Activated T-helper 1 cell treated with anti-CD3 and anti-CD28 coated beads, Interleukin-12 subunit alpha, Interleukin-12 subunit beta, Interleukin-2, Interleukin-4 antibody, amounts not matched to agents 30 ng/mL and 10 ng/mL and 1 ng/mL, durations not matched to agents 14 hours and 24 hours and 36 hours (primary cell): ENCODE results near the gene MUC2. TPM values are rescaled to one million over a fixed set of nuclear protein-coding genes. Genes with fewer than 3 reads are reported as not detected.

Source experiments
- DNase-seq: peaks from one replicate; pipeline ENCODE4 v3.0.0; 2021; ENCODE audit warnings: low spot score
- H3K27ac Mint-ChIP-seq: one replicate; pipeline ENCODE4 v1.8.0; 2021; ENCODE audit warnings: mild to moderate bottlenecking, mixed read lengths
- H3K27me3 Mint-ChIP-seq: one replicate; pipeline ENCODE4 v1.8.0; 2022; ENCODE audit warnings: mild to moderate bottlenecking, moderate library complexity, mixed read lengths; ENCODE audit not compliant: insufficient read depth
- H3K36me3 Mint-ChIP-seq: one replicate; pipeline ENCODE4 v1.8.0; 2021; ENCODE audit warnings: low read depth, mixed read lengths
- H3K4me1 Mint-ChIP-seq: one replicate; pipeline ENCODE4 v1.8.0; 2021; ENCODE audit warnings: low read depth, mixed read lengths
- H3K4me3 Mint-ChIP-seq: one replicate; pipeline ENCODE4 v1.8.0; 2021; ENCODE audit warnings: mild to moderate bottlenecking, moderate library complexity, mixed read lengths
- H3K9me3 Mint-ChIP-seq: one replicate; pipeline ENCODE4 v1.8.0; 2021; ENCODE audit warnings: mixed read lengths
- intact Hi-C: fragments of 100-400 bp; cut with micrococcal nuclease; formaldehyde crosslinking; loops from one replicate; pipeline ENCODE4 v1.15.1; 2024
- total RNA-seq: library from RNA; stranded (reverse); gene quantifications from 2 replicates; pipeline ENCODE4 v1.2.3, GENCODE V29; 2022

MUC2 gene
- total RNA-seq, 1 donor from 2014 or later: not detected

DNA sequence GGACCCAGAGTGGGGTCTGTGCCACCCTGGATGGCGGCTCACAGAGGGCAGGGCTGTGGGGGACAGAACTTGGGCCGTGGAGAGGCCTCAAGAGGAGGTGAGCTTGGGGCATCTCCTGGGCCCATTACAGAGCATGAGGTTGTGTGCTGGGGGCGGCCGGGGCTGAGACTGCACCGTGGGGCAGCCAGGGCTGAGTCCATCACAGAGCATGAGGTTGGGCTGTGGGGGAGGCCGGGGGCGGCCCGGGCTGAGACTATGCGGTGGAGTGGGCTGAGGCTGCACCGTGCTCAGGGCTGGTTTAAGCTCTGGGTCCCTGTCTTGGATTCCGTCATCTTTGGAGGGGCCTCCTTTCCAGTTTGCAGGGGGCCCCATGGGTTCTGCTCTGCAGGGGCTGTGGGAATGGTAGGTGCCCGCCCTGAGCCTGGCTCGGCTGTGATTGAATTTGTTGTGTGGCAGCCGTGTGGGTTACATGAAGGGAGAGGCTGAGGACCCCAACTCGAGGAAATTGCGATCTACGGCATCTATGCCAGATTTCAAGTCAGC, 45.0 kb downstream of the MUC2 start:
- DNase-seq: no peak
- H3K36me3 Mint-ChIP-seq: no peaks in the 10 kb centered on the region
- H3K9me3 Mint-ChIP-seq: peaks cover 7% of the 10 kb centered on the region
- no peaks in the 10 kb centered on the region for H3K27me3 Mint-ChIP-seq
- intact Hi-C loops: loop anchor here (10.0 kb wide), 1 partner anchor 395 kb away; no protein-coding TSS in a partner anchor
- H3K4me1 Mint-ChIP-seq: no peaks in the 10 kb centered on the region
- H3K27ac Mint-ChIP-seq: no peak overlapping the region
- no peak overlapping the region for H3K4me3 Mint-ChIP-seq

- DNase-seq: no peak
- no peak overlapping the region for H3K27ac Mint-ChIP-seq
- intact Hi-C loops: no loop called here
- peaks cover 11% of the 10 kb centered on the region for H3K9me3 Mint-ChIP-seq
- H3K27me3 Mint-ChIP-seq: no peaks in the 10 kb centered on the region
- no peak overlapping the region for H3K4me3 Mint-ChIP-seq
- H3K36me3 Mint-ChIP-seq: no peaks in the 10 kb centered on the region
- H3K4me1 Mint-ChIP-seq: no peaks in the 10 kb centered on the region
Measured at GRCh38 chr11:1120532-1121330, 46.1 kb downstream of the MUC2 start.

DNA sequence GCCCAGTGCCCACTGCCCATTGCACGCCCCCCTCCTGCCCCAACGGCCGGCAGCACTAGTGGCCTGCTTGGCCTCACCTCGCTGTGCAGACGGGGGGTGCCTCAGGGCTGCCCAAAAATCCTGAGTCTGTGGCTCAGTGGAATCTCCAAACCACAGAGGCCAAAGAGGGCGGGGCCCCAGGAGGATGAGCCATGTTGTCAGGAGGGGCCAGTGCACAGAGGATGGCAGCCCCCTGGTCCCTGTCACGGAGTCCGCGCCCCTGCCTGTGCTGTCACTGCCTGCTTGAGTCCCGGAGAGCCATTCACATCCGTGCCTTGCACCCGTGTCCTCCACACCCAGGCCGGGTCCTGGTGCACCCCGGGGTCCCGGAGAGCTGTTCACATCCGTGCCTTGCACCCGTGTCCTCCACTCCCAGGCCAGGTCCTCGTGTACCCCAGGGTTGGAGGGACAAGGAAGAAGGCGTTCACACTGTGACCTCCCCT, 46.7 kb downstream of the MUC2 start:
- H3K36me3 Mint-ChIP-seq: no peaks in the 10 kb centered on the region
- peaks cover 11% of the 10 kb centered on the region for H3K9me3 Mint-ChIP-seq
- no peaks in the 10 kb centered on the region for H3K27me3 Mint-ChIP-seq
- H3K27ac Mint-ChIP-seq: no peak overlapping the region
- H3K4me1 Mint-ChIP-seq: no peaks in the 10 kb centered on the region
- no peak overlapping the region for H3K4me3 Mint-ChIP-seq
- intact Hi-C loops: no loop called here
- DNase-seq: no peak

DNA sequence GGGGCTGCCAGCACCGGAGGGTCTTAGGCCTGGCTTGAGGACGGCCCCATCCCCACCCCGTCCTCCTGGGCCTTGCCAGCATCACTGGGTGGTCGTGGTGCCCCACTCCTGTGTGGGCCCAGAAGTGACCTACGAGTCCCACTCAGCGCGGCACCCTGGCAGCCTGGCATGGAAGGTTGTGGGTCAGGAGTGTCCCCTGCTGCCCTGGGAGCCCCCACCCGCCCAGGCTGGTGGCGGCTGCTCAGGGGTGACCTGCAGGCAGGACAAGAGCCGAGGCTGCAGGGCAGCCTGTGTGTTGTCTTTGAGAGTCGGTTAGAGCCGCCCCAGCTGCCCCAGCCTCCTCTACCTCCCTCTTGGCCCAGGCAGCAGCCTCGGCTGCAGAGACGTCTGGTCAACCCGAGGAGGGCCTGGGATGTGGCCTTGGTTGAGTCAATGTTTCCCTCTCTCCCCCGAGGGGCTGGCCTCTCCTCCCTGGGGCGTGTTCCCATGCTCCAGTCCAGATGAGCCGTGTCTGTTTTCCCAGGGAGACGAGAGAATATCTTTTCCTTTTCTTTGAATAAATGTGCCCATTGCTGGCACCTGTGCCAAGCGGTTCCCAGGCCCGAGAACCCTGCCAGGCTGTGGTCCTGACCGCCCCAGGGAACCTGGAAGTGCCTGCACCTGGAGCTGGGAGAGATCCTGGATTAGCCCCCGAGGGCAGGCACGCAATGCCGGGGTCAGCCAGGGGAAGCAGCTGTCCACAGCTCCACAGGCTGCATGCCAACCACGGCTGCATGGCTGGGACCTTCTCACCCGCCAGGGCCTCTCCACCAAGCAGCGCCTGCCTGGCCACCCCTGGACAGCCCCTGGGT, 47.4 kb downstream of the MUC2 start:
- Mint-ChIP-seq H3K36me3 (no peaks in the 10 kb centered on the region), H3K4me1 (no peaks in the 10 kb centered on the region), H3K9me3 (peaks cover 11% of the 10 kb centered on the region), H3K27me3 (no peaks in the 10 kb centered on the region), H3K27ac (no peak overlapping the region), H3K4me3 (no peak overlapping the region)
- DNase-seq: no peak
- intact Hi-C loops: no loop called here

GRCh38 chr11:1122664-1123002, 48.0 kb downstream of the MUC2 start:
- Mint-ChIP-seq H3K4me3 (no peak overlapping the region), H3K27me3 (no peaks in the 10 kb centered on the region), H3K27ac (no peak overlapping the region), H3K9me3 (peaks cover 11% of the 10 kb centered on the region), H3K4me1 (no peaks in the 10 kb centered on the region), H3K36me3 (no peaks in the 10 kb centered on the region)
- no peak for DNase-seq
- intact Hi-C loops: no loop called here

GRCh38 chr11:1123970-1124369, 49.3 kb downstream of the MUC2 start:
- intact Hi-C loops: no loop called here
- Mint-ChIP-seq H3K27me3 (no peaks in the 10 kb centered on the region), H3K4me3 (no peak overlapping the region), H3K36me3 (no peaks in the 10 kb centered on the region), H3K27ac (no peak overlapping the region), H3K4me1 (no peaks in the 10 kb centered on the region), H3K9me3 (peaks cover 11% of the 10 kb centered on the region)
- DNase-seq: no peak

Other genes with a start within 250 kb of the MUC2 start
- 1.1 and 1.3 TPM in 2 replicates for gene CRACR2B, start 247.0 kb upstream of the MUC2 start, total RNA-seq
- gene CD151, start 241.9 kb upstream of the MUC2 start, total RNA-seq: 80.6 and 82.3 TPM in 2 replicates
- gene POLR2L, start 232.3 kb upstream of the MUC2 start, total RNA-seq: 114 and 126 TPM in 2 replicates
- 12.8 and 13.9 TPM in 2 replicates for gene TSPAN4, start 232.0 kb upstream of the MUC2 start, total RNA-seq
- gene CHID1, start 164.1 kb upstream of the MUC2 start, total RNA-seq: 108 and 110 TPM in 2 replicates
- 49.7 and 60.4 TPM in 2 replicates for gene AP2A2, start 149.0 kb upstream of the MUC2 start, total RNA-seq
- gene MUC6, start 38.2 kb upstream of the MUC2 start, total RNA-seq: not detected in 2 replicates
- not detected in 2 replicates for gene MUC5AC, start 83.1 kb downstream of the MUC2 start, total RNA-seq
- gene MUC5B, start 148.2 kb downstream of the MUC2 start, total RNA-seq: not detected in 2 replicates
- 37.4 and 42.9 TPM in 2 replicates for gene TOLLIP, start 234.8 kb downstream of the MUC2 start, total RNA-seq